Stomach (tissue), 9 donors: ENCODE data around the gene TMED7. TPM values are rescaled to one million over a fixed set of nuclear protein-coding genes. Genes with fewer than 3 reads are reported as not detected.

ENCODE experiments used
- DNase-seq, 2 donors: peaks; one replicate each; pipeline versions ENCODE4 v3.0.0 to v3.0.0-alpha.2; 2013 to 2019
- H3K27ac ChIP-seq, 5 donors: fragments of 200-600 bp in 4 of 5; sonication (generic) in 4 of 5; one replicate each; pipeline ENCODE4 v1.5.1; 2013 to 2019; ENCODE audit warnings: mild to moderate bottlenecking in 1 of 5, moderate library complexity in 1 of 5
- H3K27me3 ChIP-seq, 3 donors: fragments of 200-600 bp; sonication (generic); one replicate each; pipeline ENCODE4 v1.5.1; 2017 to 2019; ENCODE audit warnings: mixed run types in 1 of 3
- H3K36me3 ChIP-seq, 4 donors: fragments of 200-600 bp; sonication (generic); 1 replicate in 3 of 4; 2 replicates in 1 of 4; pipeline ENCODE4 v1.5.1; 2016 to 2019
- H3K4me1 ChIP-seq, 4 donors: fragments of 200-600 bp; sonication (generic); one replicate each; pipeline ENCODE4 v1.5.1; 2016 to 2019
- H3K4me3 ChIP-seq, 4 donors: fragments of 200-600 bp; sonication (generic) in 3 of 4; one replicate each; pipeline ENCODE4 v1.5.1; 2016 to 2019; ENCODE audit warnings: mild to moderate bottlenecking in 1 of 4
- H3K9me3 ChIP-seq, 4 donors: fragments of 200-600 bp; sonication (generic); one replicate each; pipeline ENCODE4 v1.5.1; 2016 to 2019
- CTCF ChIP-seq, 7 experiments: fragments of 450-650 bp in 4 of 7; fragments of 200-600 bp in 3 of 7; sonication (generic) in 3 of 7; IDR thresholded peaks; one replicate each; pipeline ENCODE4 v1.5.1; 2016 to 2019; ENCODE audit warnings: antibody characterized with exemption in 7 of 7, control low read depth in 2 of 7, mild to moderate bottlenecking in 1 of 7
- EP300 ChIP-seq: sonication (generic); formaldehyde crosslinking; IDR thresholded peaks from one replicate; pipeline ENCODE4 v1.6.1; 2017; ENCODE audit warnings: antibody characterized with exemption
- POLR2A ChIP-seq, 4 donors: fragments of 450-650 bp; IDR thresholded peaks; one replicate each; pipeline ENCODE4 v1.6.1; 2016; ENCODE audit warnings: antibody characterized with exemption in 4 of 4, control low read depth in 2 of 4, mild to moderate bottlenecking in 1 of 4, moderate library complexity in 1 of 4
- POLR2AphosphoS5 ChIP-seq, 3 donors: sonication (generic); formaldehyde crosslinking; IDR thresholded peaks; one replicate each; pipeline ENCODE4 v1.6.1; 2016; ENCODE audit warnings: antibody characterized with exemption in 3 of 3
- WGBS, 5 donors: extraction: QIAGEN DNeasy Blood & Tissue Kit in 3 of 5; methylation state at CpG; one replicate each; pipeline versions ENCODE4 v1.1.5 to v1.1.7; 2013 to 2018; 5-methylcytosine and 5-hydroxymethylcytosine counted together
- intact Hi-C: fragments of 100-400 bp; cut with DNase I; formaldehyde crosslinking; loops from one replicate; pipeline ENCODE4 v1.15.1; 2023; ENCODE audit warnings: low total_unique reads
- polyA plus RNA-seq, 3 donors: library from polyadenylated mRNA; stranded (reverse); fragments of 200-250 nt; gene quantifications; one replicate each; pipeline ENCODE4 v1.2.3, GENCODE V29; 2013
- total RNA-seq, 5 donors: library from RNA; depleted of rRNA; stranded (reverse); fragments of >200 nt; gene quantifications; one replicate each; pipeline versions ENCODE4 v1.1.0 to v1.2.3, GENCODE V29; 2014 to 2016
- donor health status: healthy with polysubstance abuse.
- donor health status: Bipolar disorder and iron deficiency.
- donor health status: healthy.

Gene TMED7
- total and polyA plus RNA-seq, 8 donors = 9.8 to 169 (median 27.8) TPM

- H3K27me3 ChIP-seq = no peaks in the 10 kb centered on the region
- intact Hi-C loops = loop anchor here (10.0 kb wide), 1 partner anchor 139 kb away; no protein-coding TSS in a partner anchor
- H3K4me1 ChIP-seq = no peaks in the 10 kb centered on the region
- H3K9me3 ChIP-seq = peaks cover 0 to 18% (median 4%) of the 10 kb centered on the region in 4 donors
- WGBS, 5 donors = 42 to 64% (median 47%) methylated on average over 2 of the region's 2 CpGs
- TF ChIP-seq POLR2A (IDR thresholded peaks at IDR 0.05) (no peak), POLR2AphosphoS5 (IDR thresholded peaks at IDR 0.05) (no peak), EP300 (no peak), CTCF (IDR thresholded peaks at IDR 0.05) (no peak)
- H3K36me3 ChIP-seq = no peaks in the 10 kb centered on the region
- no peak for DNase-seq
- H3K27ac ChIP-seq = no peak overlapping the region
- H3K4me3 ChIP-seq = no peak overlapping the region
Observed at GRCh38 chr5:115666023-115666422, 40.2 kb upstream of the TMED7 start.

GRCh38 chr5:115661563-115661962 lies 35.7 kb upstream of the TMED7 start:
- H3K4me1 ChIP-seq = no peaks in the 10 kb centered on the region
- no peak overlapping the region for H3K4me3 ChIP-seq
- intact Hi-C loops = loop anchor here (10.0 kb wide), 1 partner anchor 143 kb away; no protein-coding TSS in a partner anchor
- no peak for TF ChIP-seq EP300
- TF ChIP-seq POLR2A (IDR thresholded peaks at IDR 0.05) = no peak
- no peak for TF ChIP-seq POLR2AphosphoS5 (IDR thresholded peaks at IDR 0.05)
- no peak for TF ChIP-seq CTCF (IDR thresholded peaks at IDR 0.05)
- no peaks in the 10 kb centered on the region for H3K36me3 ChIP-seq
- 44 to 66% (median 57%) methylated on average over 2 of the region's 2 CpGs for WGBS, 5 donors
- H3K9me3 ChIP-seq = peaks cover 0 to 4% (median 2%) of the 10 kb centered on the region in 4 donors
- no peak for DNase-seq
- no peaks in the 10 kb centered on the region for H3K27me3 ChIP-seq
- no peak overlapping the region for H3K27ac ChIP-seq

GRCh38 chr5:115661101-115661500 lies 35.3 kb upstream of the TMED7 start:
- no peaks in the 10 kb centered on the region for H3K27me3 ChIP-seq
- WGBS, 5 donors = 24 to 31% (median 25%) methylated on average over 4 of the region's 4 CpGs
- H3K4me3 ChIP-seq = no peak overlapping the region
- peaks cover 0 to 3% (median 0%) of the 10 kb centered on the region in 4 donors for H3K9me3 ChIP-seq
- DNase-seq = peak in 1 of 2 donors; percentile 27
- TF ChIP-seq POLR2AphosphoS5 (IDR thresholded peaks at IDR 0.05) = no peak
- TF ChIP-seq CTCF (IDR thresholded peaks at IDR 0.05) = no peak
- TF ChIP-seq EP300 = no peak
- no peak for TF ChIP-seq POLR2A (IDR thresholded peaks at IDR 0.05)
- no peaks in the 10 kb centered on the region for H3K36me3 ChIP-seq
- no peak overlapping the region for H3K27ac ChIP-seq
- H3K4me1 ChIP-seq = no peaks in the 10 kb centered on the region
- intact Hi-C loops = loop anchor here (10.0 kb wide), 1 partner anchor 144 kb away; no protein-coding TSS in a partner anchor

GRCh38 chr5:115657881-115658233 lies 32.0 kb upstream of the TMED7 start:
- Histone ChIP-seq H3K9me3 (peaks cover 0 to 3% (median 0%) of the 10 kb centered on the region in 4 donors), H3K36me3 (no peaks in the 10 kb centered on the region), H3K27ac (no peak overlapping the region), H3K4me3 (no peak overlapping the region), H3K4me1 (no peaks in the 10 kb centered on the region), H3K27me3 (no peaks in the 10 kb centered on the region)
- 75 to 89% (median 81%) methylated on average over 2 of the region's 2 CpGs for WGBS, 5 donors
- DNase-seq = no peak
- TF ChIP-seq CTCF (IDR thresholded peaks at IDR 0.05) = no peak
- TF ChIP-seq POLR2A (IDR thresholded peaks at IDR 0.05) = no peak
- no peak for TF ChIP-seq EP300
- TF ChIP-seq POLR2AphosphoS5 (IDR thresholded peaks at IDR 0.05) = no peak
- intact Hi-C loops = no loop called here
